ENCODE data around the gene KLHL8. TPM values are rescaled to one million over a fixed set of nuclear protein-coding genes. Genes with fewer than 3 reads are reported as not detected.

KLHL8 gene
- total RNA-seq, 1 experiment from 2014 or later = 24.2 TPM

DNA sequence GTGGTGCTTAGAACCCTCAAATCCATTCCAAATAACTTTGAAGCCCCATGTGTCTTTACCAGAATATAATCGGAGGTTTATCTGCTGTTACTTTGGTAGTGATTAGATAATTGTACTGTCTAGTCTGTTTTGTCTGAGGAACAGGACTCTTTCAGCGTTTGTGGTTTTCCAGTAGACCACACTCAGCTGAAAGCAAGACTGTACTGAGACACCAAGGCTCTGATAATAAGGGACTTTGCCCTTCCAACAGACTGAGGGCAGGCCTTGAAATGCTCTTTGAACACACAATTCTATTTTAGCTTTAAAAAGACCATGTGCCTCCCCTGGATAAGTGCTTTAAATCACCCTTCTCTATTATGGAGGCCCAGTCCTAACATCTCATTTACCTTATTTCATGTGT, 76.1 kb downstream of the KLHL8 start:
- no peaks in the 10 kb centered on the region for H3K4me1 ChIP-seq (ENCODE audit: control insufficient read depth in 1 of 2, insufficient read depth in 2 of 2, low read length in 2 of 2)
- no TSS peak for BruUV-seq (replicated peaks)
- TF ChIP-seq, protein P1, sequence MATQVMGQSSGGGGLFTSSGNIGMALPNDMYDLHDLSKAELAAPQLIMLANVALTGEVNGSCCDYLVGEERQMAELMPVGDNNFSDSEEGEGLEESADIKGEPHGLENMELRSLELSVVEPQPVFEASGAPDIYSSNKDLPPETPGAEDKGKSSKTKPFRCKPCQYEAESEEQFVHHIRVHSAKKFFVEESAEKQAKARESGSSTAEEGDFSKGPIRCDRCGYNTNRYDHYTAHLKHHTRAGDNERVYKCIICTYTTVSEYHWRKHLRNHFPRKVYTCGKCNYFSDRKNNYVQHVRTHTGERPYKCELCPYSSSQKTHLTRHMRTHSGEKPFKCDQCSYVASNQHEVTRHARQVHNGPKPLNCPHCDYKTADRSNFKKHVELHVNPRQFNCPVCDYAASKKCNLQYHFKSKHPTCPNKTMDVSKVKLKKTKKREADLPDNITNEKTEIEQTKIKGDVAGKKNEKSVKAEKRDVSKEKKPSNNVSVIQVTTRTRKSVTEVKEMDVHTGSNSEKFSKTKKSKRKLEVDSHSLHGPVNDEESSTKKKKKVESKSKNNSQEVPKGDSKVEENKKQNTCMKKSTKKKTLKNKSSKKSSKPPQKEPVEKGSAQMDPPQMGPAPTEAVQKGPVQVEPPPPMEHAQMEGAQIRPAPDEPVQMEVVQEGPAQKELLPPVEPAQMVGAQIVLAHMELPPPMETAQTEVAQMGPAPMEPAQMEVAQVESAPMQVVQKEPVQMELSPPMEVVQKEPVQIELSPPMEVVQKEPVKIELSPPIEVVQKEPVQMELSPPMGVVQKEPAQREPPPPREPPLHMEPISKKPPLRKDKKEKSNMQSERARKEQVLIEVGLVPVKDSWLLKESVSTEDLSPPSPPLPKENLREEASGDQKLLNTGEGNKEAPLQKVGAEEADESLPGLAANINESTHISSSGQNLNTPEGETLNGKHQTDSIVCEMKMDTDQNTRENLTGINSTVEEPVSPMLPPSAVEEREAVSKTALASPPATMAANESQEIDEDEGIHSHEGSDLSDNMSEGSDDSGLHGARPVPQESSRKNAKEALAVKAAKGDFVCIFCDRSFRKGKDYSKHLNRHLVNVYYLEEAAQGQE (IDR thresholded peaks at IDR 0.05; ENCODE audit: low read depth) = no peak
- TF ChIP-seq EZH2phosphoT487 (IDR thresholded peaks at IDR 0.05; ENCODE audit: borderline replicate concordance) (no peak), YY1 (IDR thresholded peaks at IDR 0.05; ENCODE audit: extremely low read depth, insufficient replicate concordance, low read depth, low read length) (no peak), ZNF274 (IDR thresholded peaks at IDR 0.05; ENCODE audit: low read depth, low read length) (no peak), EGR1 (IDR thresholded peaks at IDR 0.05; ENCODE audit: low read depth) (no peak), TCF7L2 (IDR thresholded peaks at IDR 0.05; ENCODE audit: borderline replicate concordance, extremely low read depth, insufficient read depth, insufficient read length) (no peak), SP1 (IDR thresholded peaks at IDR 0.05; ENCODE audit: low read depth) (no peak), ELF1 (IDR thresholded peaks at IDR 0.05; ENCODE audit: borderline replicate concordance, low read depth) (no peak), CEBPB (IDR thresholded peaks at IDR 0.05; ENCODE audit: low read depth) (no peak), CBX3 (IDR thresholded peaks at IDR 0.05; ENCODE audit: low read depth) (no peak), POLR2AphosphoS5 (IDR thresholded peaks at IDR 0.05; ENCODE audit: low read depth, low read length) (no peak), EZH2 (IDR thresholded peaks at IDR 0.05) (no peak), ZFX (IDR thresholded peaks at IDR 0.05) (no peak), FOSL1 (IDR thresholded peaks at IDR 0.05; ENCODE audit: low read depth) (no peak), SRF (IDR thresholded peaks at IDR 0.05; ENCODE audit: low read depth) (no peak)
- TF ChIP-seq, protein P2, sequence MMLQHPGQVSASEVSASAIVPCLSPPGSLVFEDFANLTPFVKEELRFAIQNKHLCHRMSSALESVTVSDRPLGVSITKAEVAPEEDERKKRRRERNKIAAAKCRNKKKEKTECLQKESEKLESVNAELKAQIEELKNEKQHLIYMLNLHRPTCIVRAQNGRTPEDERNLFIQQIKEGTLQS (IDR thresholded peaks at IDR 0.05) = no peak
- TF ChIP-seq, protein P3, sequence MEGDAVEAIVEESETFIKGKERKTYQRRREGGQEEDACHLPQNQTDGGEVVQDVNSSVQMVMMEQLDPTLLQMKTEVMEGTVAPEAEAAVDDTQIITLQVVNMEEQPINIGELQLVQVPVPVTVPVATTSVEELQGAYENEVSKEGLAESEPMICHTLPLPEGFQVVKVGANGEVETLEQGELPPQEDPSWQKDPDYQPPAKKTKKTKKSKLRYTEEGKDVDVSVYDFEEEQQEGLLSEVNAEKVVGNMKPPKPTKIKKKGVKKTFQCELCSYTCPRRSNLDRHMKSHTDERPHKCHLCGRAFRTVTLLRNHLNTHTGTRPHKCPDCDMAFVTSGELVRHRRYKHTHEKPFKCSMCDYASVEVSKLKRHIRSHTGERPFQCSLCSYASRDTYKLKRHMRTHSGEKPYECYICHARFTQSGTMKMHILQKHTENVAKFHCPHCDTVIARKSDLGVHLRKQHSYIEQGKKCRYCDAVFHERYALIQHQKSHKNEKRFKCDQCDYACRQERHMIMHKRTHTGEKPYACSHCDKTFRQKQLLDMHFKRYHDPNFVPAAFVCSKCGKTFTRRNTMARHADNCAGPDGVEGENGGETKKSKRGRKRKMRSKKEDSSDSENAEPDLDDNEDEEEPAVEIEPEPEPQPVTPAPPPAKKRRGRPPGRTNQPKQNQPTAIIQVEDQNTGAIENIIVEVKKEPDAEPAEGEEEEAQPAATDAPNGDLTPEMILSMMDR (IDR thresholded peaks at IDR 0.05 in 2 of 3, conservative IDR thresholded peaks at IDR 0.05 in 1 of 3; ENCODE audit: borderline replicate concordance in 1 of 3, insufficient read depth in 1 of 3, low read depth in 2 of 3, low read length in 2 of 3) = no peak
- TF ChIP-seq, protein P4, sequence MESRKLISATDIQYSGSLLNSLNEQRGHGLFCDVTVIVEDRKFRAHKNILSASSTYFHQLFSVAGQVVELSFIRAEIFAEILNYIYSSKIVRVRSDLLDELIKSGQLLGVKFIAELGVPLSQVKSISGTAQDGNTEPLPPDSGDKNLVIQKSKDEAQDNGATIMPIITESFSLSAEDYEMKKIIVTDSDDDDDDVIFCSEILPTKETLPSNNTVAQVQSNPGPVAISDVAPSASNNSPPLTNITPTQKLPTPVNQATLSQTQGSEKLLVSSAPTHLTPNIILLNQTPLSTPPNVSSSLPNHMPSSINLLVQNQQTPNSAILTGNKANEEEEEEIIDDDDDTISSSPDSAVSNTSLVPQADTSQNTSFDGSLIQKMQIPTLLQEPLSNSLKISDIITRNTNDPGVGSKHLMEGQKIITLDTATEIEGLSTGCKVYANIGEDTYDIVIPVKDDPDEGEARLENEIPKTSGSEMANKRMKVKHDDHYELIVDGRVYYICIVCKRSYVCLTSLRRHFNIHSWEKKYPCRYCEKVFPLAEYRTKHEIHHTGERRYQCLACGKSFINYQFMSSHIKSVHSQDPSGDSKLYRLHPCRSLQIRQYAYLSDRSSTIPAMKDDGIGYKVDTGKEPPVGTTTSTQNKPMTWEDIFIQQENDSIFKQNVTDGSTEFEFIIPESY (IDR thresholded peaks at IDR 0.05; ENCODE audit: extremely low read depth, insufficient replicate concordance, low read length) = no peak
- no peaks in the 10 kb centered on the region; a peak in 1 of 4 replicates for H3K36me3 ChIP-seq (ENCODE audit: control insufficient read depth in 1 of 2, insufficient read depth in 2 of 2, low read length in 2 of 2)
- intact Hi-C loops (cut with micrococcal nuclease) = no loop called here
- H4K20me1 ChIP-seq (ENCODE audit: insufficient read depth) = no peaks in the 10 kb centered on the region
- ChIA-PET POLR2A (no interaction called here), RAD21 (ENCODE audit: low non-redundant PET in 1 of 2, low total read pairs in 2 of 2, uncharacterized antibody in 2 of 2, unreplicated experiment in 2 of 2) (no interaction called here), CTCF (no interaction called here)
- no peak overlapping the region for H3K4me3 ChIP-seq (replicated peaks in 1 of 2; ENCODE audit: low read depth in 1 of 2, low read length in 2 of 2)
- H2AFZ ChIP-seq (ENCODE audit: low read depth, low read length, poor library complexity, severe bottlenecking) = no peak overlapping the region
- no peaks in the 10 kb centered on the region for H3K27me3 ChIP-seq (ENCODE audit: insufficient read depth, low read length)
- no peak for DNase-seq (ENCODE audit: low read depth, low spot score)
- H3K79me2 ChIP-seq (ENCODE audit: insufficient read depth, low read length) = no peaks in the 10 kb centered on the region
- no peak overlapping the region for H3K27ac ChIP-seq (ENCODE audit: low read depth, low read length)
- no peaks in the 10 kb centered on the region for H3K9me2 ChIP-seq (ENCODE audit: insufficient read depth)
- H3K9me3 ChIP-seq (ENCODE audit: control insufficient read depth in 1 of 2, insufficient read depth in 1 of 2, low read depth in 1 of 2, low read length in 2 of 2) = no peaks in the 10 kb centered on the region
- H3K4me2 ChIP-seq (ENCODE audit: low read length) = no peak overlapping the region
- no peak for ATAC-seq
- H3K9ac ChIP-seq (ENCODE audit: low read length) = no peak overlapping the region

Data from HCT116 (cell line).